ENCODE data around the gene QSOX2. TPM values are rescaled to one million over a fixed set of nuclear protein-coding genes. Genes with fewer than 3 reads are reported as not detected.

The QSOX2 gene
- total RNA-seq, 2 donors from 2014 or later, result 7.2 to 13.5 TPM

- DNase-seq (ENCODE audit: low spot score) (no peak), ATAC-seq (ENCODE audit: insufficient number of reproducible peaks, low FRiP score, low read depth) (no peak)
- Histone ChIP-seq H3K27ac (no peak overlapping the region), H3K36me3 (no peaks in the 10 kb centered on the region), H3K27me3 (replicated peaks; ENCODE audit: insufficient read depth) (no peaks in the 10 kb centered on the region), H3K4me1 (ENCODE audit: control insufficient read depth in 1 of 2, low read depth in 2 of 2) (no peaks in the 10 kb centered on the region), H3K4me3 (no peak overlapping the region), H3K9me3 (no peaks in the 10 kb centered on the region)
- no peak for TF ChIP-seq CTCF (IDR thresholded peaks at IDR 0.05)
These were observed 65.0 kb downstream of the QSOX2 start for GRCh38 chr9:136180586-136180985.

- H3K9me3 ChIP-seq, result no peaks in the 10 kb centered on the region
- no peaks in the 10 kb centered on the region for H3K36me3 ChIP-seq
- H3K27me3 ChIP-seq (replicated peaks; ENCODE audit: insufficient read depth), result no peaks in the 10 kb centered on the region
- no peak for TF ChIP-seq CTCF (IDR thresholded peaks at IDR 0.05)
- no peaks in the 10 kb centered on the region for H3K4me1 ChIP-seq (ENCODE audit: control insufficient read depth in 1 of 2, low read depth in 2 of 2)
- no peak overlapping the region for H3K27ac ChIP-seq
- no peak overlapping the region for H3K4me3 ChIP-seq
- ATAC-seq (ENCODE audit: insufficient number of reproducible peaks, low FRiP score, low read depth) (no peak), DNase-seq (ENCODE audit: low spot score) (no peak)
These were observed 65.9 kb downstream of the QSOX2 start for GRCh38 chr9:136179761-136180160.

- no peaks in the 10 kb centered on the region for H3K36me3 ChIP-seq
- no peak overlapping the region for H3K27ac ChIP-seq
- TF ChIP-seq CTCF (IDR thresholded peaks at IDR 0.05), result no peak
- no peaks in the 10 kb centered on the region for H3K4me1 ChIP-seq (ENCODE audit: control insufficient read depth in 1 of 2, low read depth in 2 of 2)
- H3K4me3 ChIP-seq, result no peak overlapping the region
- ATAC-seq (ENCODE audit: insufficient number of reproducible peaks, low FRiP score, low read depth), result no peak
- H3K27me3 ChIP-seq (replicated peaks; ENCODE audit: insufficient read depth), result no peaks in the 10 kb centered on the region
- H3K9me3 ChIP-seq, result no peaks in the 10 kb centered on the region
- DNase-seq (ENCODE audit: low spot score), result no peak
These were observed 66.5 kb downstream of the QSOX2 start for GRCh38 chr9:136179101-136179616.

GRCh38 chr9:136178773-136179075 lies 66.9 kb downstream of the QSOX2 start:
- ATAC-seq (ENCODE audit: insufficient number of reproducible peaks, low FRiP score, low read depth), result no peak
- H3K4me1 ChIP-seq (ENCODE audit: control insufficient read depth in 1 of 2, low read depth in 2 of 2), result no peaks in the 10 kb centered on the region
- TF ChIP-seq CTCF (IDR thresholded peaks at IDR 0.05), result no peak
- H3K36me3 ChIP-seq, result no peaks in the 10 kb centered on the region
- no peaks in the 10 kb centered on the region for H3K27me3 ChIP-seq (replicated peaks; ENCODE audit: insufficient read depth)
- H3K9me3 ChIP-seq, result no peaks in the 10 kb centered on the region
- no peak overlapping the region for H3K4me3 ChIP-seq
- H3K27ac ChIP-seq, result no peak overlapping the region
- no peak for DNase-seq (ENCODE audit: low spot score)

GRCh38 chr9:136178061-136178772 lies 67.4 kb downstream of the QSOX2 start:
- no peak for TF ChIP-seq CTCF (IDR thresholded peaks at IDR 0.05)
- H3K4me3 ChIP-seq, result no peak overlapping the region
- DNase-seq (ENCODE audit: low spot score) (no peak), ATAC-seq (ENCODE audit: insufficient number of reproducible peaks, low FRiP score, low read depth) (no peak)
- no peaks in the 10 kb centered on the region for H3K36me3 ChIP-seq
- H3K4me1 ChIP-seq (ENCODE audit: control insufficient read depth in 1 of 2, low read depth in 2 of 2), result no peaks in the 10 kb centered on the region
- H3K27ac ChIP-seq, result no peak overlapping the region
- H3K9me3 ChIP-seq, result no peaks in the 10 kb centered on the region
- no peaks in the 10 kb centered on the region for H3K27me3 ChIP-seq (replicated peaks; ENCODE audit: insufficient read depth)
